BJ (cell line): Measurements from ENCODE around the gene EYA3. TPM values are rescaled to one million over a fixed set of nuclear protein-coding genes. Genes with fewer than 3 reads are reported as not detected.

ENCODE experiments used
- CTCF ChIA-PET: fragments of 350-600 bp; formaldehyde crosslinking; extraction: SDS; loops from one replicate; lab custom pipeline; 2021; ENCODE audit warnings: antibody characterized with exemption, inconsistent platforms; lab: Yijun Ruan, JAX
- POLR2A ChIA-PET: fragments of 300-600 bp; sonication (Branson Sonifier 250); formaldehyde crosslinking; extraction: SDS; loops from one replicate; lab custom pipeline; 2021; ENCODE audit warnings: antibody characterized with exemption; lab: Charles Lee
- DNase-seq: peaks from one replicate; pipeline ENCODE4 v3.0.0-alpha.2; 2011; ENCODE audit warnings: low read depth
- H3K27me3 ChIP-seq: 2 replicates; pipeline ENCODE4 v1.6.0; 2011; ENCODE audit warnings: low read length; ENCODE audit not compliant: control insufficient read depth, insufficient read depth
- H3K36me3 ChIP-seq: 2 replicates; pipeline ENCODE4 v1.5.1; 2011; ENCODE audit warnings: low read length; ENCODE audit not compliant: control insufficient read depth, insufficient read depth
- H3K4me3 ChIP-seq: 2 replicates; pipeline ENCODE4 v1.5.1; 2011; ENCODE audit warnings: low read depth, mild to moderate bottlenecking, control low read depth, low read length
- CTCF ChIP-seq: IDR thresholded peaks from 2 replicates; pipeline ENCODE4 v1.5.1; 2011; ENCODE audit warnings: low read depth, mild to moderate bottlenecking, control low read depth, inconsistent platforms, low read length, moderate library complexity; ENCODE audit not compliant: insufficient read depth
- polyA plus RNA-seq: library from polyadenylated mRNA; depleted of rRNA; stranded (reverse); fragments of >200 nt; gene quantifications from 2 replicates; pipeline ENCODE4 v1.2.3, GENCODE V29; 2011

Gene EYA3
- polyA plus RNA-seq, 1 experiment: 8.6 TPM

- Histone ChIP-seq H3K4me3 (no peak overlapping the region), H3K36me3 (no peaks in the 10 kb centered on the region), H3K27me3 (no peaks in the 10 kb centered on the region)
- no peak for TF ChIP-seq CTCF
- POLR2A ChIA-PET: interaction anchor here (0.7 kb wide), 1 partner anchor 154 kb away, joined by 4 read pairs; no protein-coding TSS in a partner anchor
- CTCF ChIA-PET: interaction anchor here (1.0 to 2.3 kb wide), 4 partner anchors 23 to 180 kb away, joined by 3 to 5 read pairs (median 4); no protein-coding TSS in a partner anchor
- no peak for DNase-seq
These were observed 59.3 kb downstream of the EYA3 start for GRCh38 chr1:28028873-28029654.

DNA sequence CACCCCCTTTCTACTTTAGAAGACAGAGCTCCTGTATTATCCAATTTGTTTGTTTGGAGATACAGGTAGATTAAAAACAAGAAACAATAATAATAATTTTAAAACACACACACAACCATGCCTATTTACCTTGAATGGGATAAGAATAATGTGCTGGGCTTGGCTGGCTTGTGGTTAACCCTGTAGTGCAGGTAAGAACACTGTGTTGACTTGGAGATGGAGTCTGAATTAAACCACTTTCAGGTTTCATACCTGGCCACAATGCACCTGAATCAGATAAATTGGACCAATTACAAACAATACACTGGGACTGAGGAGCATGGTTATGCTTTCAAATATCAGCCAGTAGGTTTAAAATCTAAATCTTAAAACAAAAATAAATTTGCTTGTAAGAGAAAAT lies 60.8 kb downstream of the EYA3 start:
- TF ChIP-seq CTCF: no peak
- H3K4me3 ChIP-seq: no peak overlapping the region
- POLR2A ChIA-PET: no interaction called here
- CTCF ChIA-PET: interaction anchor here (0.7 to 2.3 kb wide), 3 partner anchors 13 to 181 kb away, joined by 3 to 5 read pairs (median 3); no protein-coding TSS in a partner anchor
- no peak for DNase-seq
- H3K27me3 ChIP-seq: no peaks in the 10 kb centered on the region
- H3K36me3 ChIP-seq: no peaks in the 10 kb centered on the region

DNA sequence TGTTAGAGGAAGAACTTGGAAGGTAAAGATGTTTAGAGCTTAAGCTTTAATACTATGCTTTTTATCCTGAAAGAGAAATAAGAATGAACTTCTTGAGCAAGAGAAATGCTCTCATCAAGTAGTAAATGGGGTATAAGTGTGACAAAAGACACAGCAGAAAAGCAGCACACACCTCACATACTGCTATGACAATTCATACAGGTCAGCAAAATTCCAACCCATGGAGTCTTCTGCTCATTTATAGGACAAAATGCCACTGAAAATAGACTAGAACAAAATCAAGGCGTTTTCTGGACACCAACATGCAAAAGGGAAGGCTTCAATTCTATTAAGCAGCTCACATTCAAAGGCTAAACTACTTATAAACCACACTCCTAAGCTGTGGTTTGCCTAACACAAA lies 61.2 kb downstream of the EYA3 start:
- CTCF ChIA-PET: interaction anchor here (0.7 to 1.1 kb wide), 2 partner anchors 13 to 15 kb away, joined by 3 read pairs; no protein-coding TSS in a partner anchor
- H3K4me3 ChIP-seq: no peak overlapping the region
- no peaks in the 10 kb centered on the region for H3K36me3 ChIP-seq
- H3K27me3 ChIP-seq: no peaks in the 10 kb centered on the region
- DNase-seq: no peak
- POLR2A ChIA-PET: no interaction called here
- no peak for TF ChIP-seq CTCF

DNA sequence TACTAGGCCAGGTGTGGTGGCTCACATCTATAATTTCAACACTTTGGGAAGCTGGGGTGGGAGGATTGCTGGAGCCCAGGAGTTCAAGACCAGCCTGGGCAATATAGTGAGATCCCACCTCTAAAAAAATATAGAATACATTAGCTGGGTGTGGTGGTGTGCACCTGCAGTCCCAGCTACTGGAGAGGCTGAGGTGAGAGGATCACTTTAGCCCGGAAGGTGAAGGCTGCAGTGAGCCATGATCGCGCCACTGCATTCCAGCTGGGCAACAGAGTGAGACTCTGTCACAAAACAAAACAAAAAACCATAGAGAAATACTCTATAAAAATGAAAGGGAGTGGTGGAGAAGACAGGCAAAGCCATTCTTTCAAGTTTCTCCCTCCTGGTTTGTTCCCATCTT lies 62.1 kb downstream of the EYA3 start:
- ChIA-PET POLR2A (no interaction called here), CTCF (no interaction called here)
- TF ChIP-seq CTCF: no peak
- H3K4me3 ChIP-seq: no peak overlapping the region
- no peak for DNase-seq
- H3K27me3 ChIP-seq: no peaks in the 10 kb centered on the region
- H3K36me3 ChIP-seq: no peaks in the 10 kb centered on the region

DNA sequence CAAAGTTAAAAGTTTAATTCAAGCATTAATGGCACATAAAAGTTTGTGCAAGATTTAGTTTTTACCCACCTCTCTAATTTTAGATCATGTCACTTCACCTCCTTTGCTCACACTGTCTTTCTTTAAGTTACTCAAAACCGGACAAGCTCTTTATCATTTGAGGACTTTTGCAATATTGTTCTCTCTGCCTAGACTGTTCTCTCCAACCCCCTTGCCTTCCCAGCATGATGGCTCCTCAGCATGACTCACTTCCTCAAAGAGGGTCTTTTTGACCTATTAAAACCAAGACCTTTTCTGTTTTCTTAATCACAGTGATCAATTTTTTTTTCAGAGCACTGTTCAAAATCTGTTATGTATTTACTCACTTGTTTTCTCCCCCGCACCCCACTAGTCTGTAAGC lies 67.3 kb downstream of the EYA3 start:
- Histone ChIP-seq H3K27me3 (no peaks in the 10 kb centered on the region), H3K36me3 (peaks cover 1% of the 10 kb centered on the region; the same call in 1 of the 2 replicates), H3K4me3 (no peak overlapping the region)
- TF ChIP-seq CTCF: no peak
- DNase-seq: no peak
- CTCF ChIA-PET: interaction anchor here (1.3 kb wide), 1 partner anchor 12 kb away, joined by 5 read pairs; no protein-coding TSS in a partner anchor
- POLR2A ChIA-PET: no interaction called here
